H9 (cell line): ENCODE data around the gene SPRYD7. TPM values are rescaled to one million over a fixed set of nuclear protein-coding genes. Genes with fewer than 3 reads are reported as not detected.

ENCODE experiments used
- DNase-seq: peaks from one replicate; pipeline ENCODE4 v3.0.0-alpha.2; 2017
- H2AFZ ChIP-seq: one replicate; pipeline ENCODE4 v1.6.1; 2013; ENCODE audit warnings: mild to moderate bottlenecking, low read length, control low read depth, moderate library complexity
- H2AK5ac ChIP-seq: 2 replicates; pipeline ENCODE4 v1.6.1; 2013; ENCODE audit warnings: low read length, control low read depth, mixed read lengths; ENCODE audit not compliant: insufficient read length
- H2BK120ac ChIP-seq: one replicate; pipeline ENCODE4 v1.6.1; 2013; ENCODE audit warnings: low read depth, mild to moderate bottlenecking, low read length, control low read depth, inconsistent platforms; ENCODE audit not compliant: poor library complexity, severe bottlenecking
- H2BK12ac ChIP-seq: 2 replicates; pipeline ENCODE4 v1.6.1; 2013; ENCODE audit warnings: low read length, control low read depth, mixed read lengths, low read depth; ENCODE audit not compliant: insufficient read length
- H2BK15ac ChIP-seq: 2 replicates; pipeline ENCODE4 v1.6.1; 2013; ENCODE audit warnings: low read depth, low read length, control low read depth
- H2BK20ac ChIP-seq: one replicate; pipeline ENCODE4 v1.6.1; 2013; ENCODE audit warnings: low read depth, mild to moderate bottlenecking, low read length, control low read depth, inconsistent platforms; ENCODE audit not compliant: poor library complexity, severe bottlenecking
- H2BK5ac ChIP-seq: 2 replicates; pipeline ENCODE4 v1.6.1; 2013; ENCODE audit warnings: low read length, control low read depth, mixed read lengths; ENCODE audit not compliant: insufficient read length
- H3K14ac ChIP-seq: 2 replicates; pipeline ENCODE4 v1.6.1; 2013; ENCODE audit warnings: low read length, control low read depth; ENCODE audit not compliant: insufficient read depth
- H3K18ac ChIP-seq: 2 replicates; pipeline ENCODE4 v1.6.1; 2013; ENCODE audit warnings: low read depth, mild to moderate bottlenecking, mixed read lengths, low read length, control low read depth; ENCODE audit not compliant: insufficient read length
- H3K23ac ChIP-seq: 2 replicates; pipeline ENCODE4 v1.6.1; 2013; ENCODE audit warnings: low read length, control low read depth, mixed read lengths, low read depth; ENCODE audit not compliant: insufficient read length
- H3K23me2 ChIP-seq: 2 replicates; pipeline ENCODE4 v1.6.1; 2013; ENCODE audit warnings: low read depth, mild to moderate bottlenecking, mixed read lengths, low read length, control low read depth; ENCODE audit not compliant: insufficient read length, poor library complexity, severe bottlenecking
- H3K27ac ChIP-seq: 2 replicates; pipeline ENCODE4 v1.5.1; 2013; ENCODE audit warnings: low read length, control low read depth, mixed read lengths, low read depth; ENCODE audit not compliant: insufficient read length
- H3K27me3 ChIP-seq: 2 replicates; pipeline ENCODE4 v1.6.1; 2013; ENCODE audit warnings: low read length, control low read depth, inconsistent platforms; ENCODE audit not compliant: insufficient read depth
- H3K4ac ChIP-seq: 2 replicates; pipeline ENCODE4 v1.6.1; 2013; ENCODE audit warnings: low read depth, mild to moderate bottlenecking, control low read depth, inconsistent platforms, low read length, moderate library complexity
- H3K4me1 ChIP-seq: 2 replicates; pipeline ENCODE4 v1.6.1; 2013; ENCODE audit warnings: low read length, control low read depth, inconsistent platforms; ENCODE audit not compliant: insufficient read depth
- H3K4me2 ChIP-seq: 2 replicates; pipeline ENCODE4 v1.6.1; 2013; ENCODE audit warnings: low read length, control low read depth, mixed read lengths; ENCODE audit not compliant: insufficient read length, insufficient read depth
- H3K56ac ChIP-seq: 2 replicates; pipeline ENCODE4 v1.6.1; 2013; ENCODE audit warnings: low read depth, mild to moderate bottlenecking, mixed read lengths, low read length, control low read depth; ENCODE audit not compliant: insufficient read length
- H3K79me1 ChIP-seq: 2 replicates; pipeline ENCODE4 v1.6.1; 2013; ENCODE audit warnings: low read depth, mild to moderate bottlenecking, moderate library complexity, low read length, control low read depth, inconsistent platforms; ENCODE audit not compliant: insufficient read depth, poor library complexity, severe bottlenecking
- H3K79me2 ChIP-seq: 2 replicates; pipeline ENCODE4 v1.6.1; 2013; ENCODE audit warnings: low read length, control low read depth, inconsistent platforms; ENCODE audit not compliant: insufficient read depth
- H3K9ac ChIP-seq: 2 replicates; pipeline ENCODE4 v1.6.1; 2013; ENCODE audit warnings: low read length, control low read depth, mixed read lengths; ENCODE audit not compliant: insufficient read length; ENCODE audit errors: extremely low read depth
- H3K9me3 ChIP-seq: one replicate; pipeline ENCODE4 v1.6.1; 2013; ENCODE audit warnings: low read depth, low read length, inconsistent platforms; ENCODE audit not compliant: control insufficient read depth
- H3T11ph ChIP-seq: one replicate; pipeline ENCODE4 v1.6.1; 2013; ENCODE audit warnings: mild to moderate bottlenecking, low read length, control low read depth, inconsistent platforms
- H4K20me1 ChIP-seq: one replicate; pipeline ENCODE4 v1.6.1; 2013; ENCODE audit not compliant: control insufficient read depth, insufficient read length, insufficient read depth
- H4K5ac ChIP-seq: 2 replicates; pipeline ENCODE4 v1.6.1; 2013; ENCODE audit warnings: low read depth, mild to moderate bottlenecking, mixed read lengths, low read length, control low read depth; ENCODE audit not compliant: insufficient read length
- H4K8ac ChIP-seq: replicated peaks from 2 replicates; pipeline ENCODE4 v1.6.1; 2013; ENCODE audit warnings: low read length, control low read depth, mixed read lengths, low read depth; ENCODE audit not compliant: insufficient read length
- H4K91ac ChIP-seq: 2 replicates; pipeline ENCODE4 v1.6.1; 2013; ENCODE audit warnings: low read depth, mild to moderate bottlenecking, moderate library complexity, mixed read lengths, low read length, control low read depth; ENCODE audit not compliant: insufficient read length
- H3K27ac Mint-ChIP-seq, 3 experiments: 2 replicates in 2 of 3; 3 replicates in 1 of 3; pipeline ENCODE4 v1.8.0; 2020 to 2021; ENCODE audit warnings: mixed read lengths in 3 of 3, mild to moderate bottlenecking in 1 of 3, moderate library complexity in 1 of 3
- H3K27me3 Mint-ChIP-seq: 2 replicates; pipeline ENCODE4 v1.8.0; 2021; ENCODE audit warnings: low read depth, mild to moderate bottlenecking, moderate library complexity, mixed read lengths
- H3K36me3 Mint-ChIP-seq, 3 experiments: 2 replicates in 2 of 3; 3 replicates in 1 of 3; pipeline ENCODE4 v1.8.0; 2020 to 2021; ENCODE audit warnings: low read depth in 3 of 3, mixed read lengths in 3 of 3; ENCODE audit not compliant: insufficient read depth in 1 of 3
- H3K4me1 Mint-ChIP-seq, 2 experiments: 2 replicates each; pipeline ENCODE4 v1.8.0; 2020; ENCODE audit warnings: mixed read lengths in 2 of 2
- H3K4me3 Mint-ChIP-seq, 2 experiments: 2 replicates in 1 of 2; 3 replicates in 1 of 2; pipeline ENCODE4 v1.8.0; 2020 to 2021; ENCODE audit warnings: mild to moderate bottlenecking in 2 of 2, mixed read lengths in 2 of 2, moderate library complexity in 1 of 2
- H3K9me3 Mint-ChIP-seq, 2 experiments: 2 replicates in 1 of 2; 3 replicates in 1 of 2; pipeline ENCODE4 v1.8.0; 2020; ENCODE audit warnings: mild to moderate bottlenecking in 2 of 2, mixed read lengths in 2 of 2, moderate library complexity in 1 of 2
- CTCF ChIP-seq: fragments of 200-600 bp; sonication (generic); conservative IDR thresholded peaks from 3 replicates; pipeline ENCODE4 v1.8.0; 2021; ENCODE audit warnings: antibody characterized with exemption, mild to moderate bottlenecking
- WGBS: extraction: QIAGEN DNeasy Blood & Tissue Kit; methylation state at CpG from one replicate; pipeline ENCODE4 v1.1.7; 2013; ENCODE audit warnings: missing lambda C conversion rate, low lambda C conversion rate, mixed read lengths; ENCODE audit not compliant: insufficient read length; ENCODE audit errors: extremely low coverage; 5-methylcytosine and 5-hydroxymethylcytosine counted together
- total RNA-seq: library from RNA; stranded (reverse); gene quantifications from 2 replicates; pipeline ENCODE4 v1.2.1, GENCODE V29; 2021

The SPRYD7 gene
- total RNA-seq, 1 experiment from 2014 or later: 1.8 TPM

- no peak overlapping the region for H3K27ac Mint-ChIP-seq
- Histone ChIP-seq H3K79me1 (no peaks in the 10 kb centered on the region), H3K18ac (no peak overlapping the region), H3K23me2 (no peaks in the 10 kb centered on the region), H3K56ac (no peak overlapping the region), H3K79me2 (no peaks in the 10 kb centered on the region), H3K23ac (no peak overlapping the region), H3K14ac (no peak overlapping the region), H2BK5ac (no peak overlapping the region), H3K27me3 (no peaks in the 10 kb centered on the region), H3K27ac (no peak overlapping the region), H3T11ph (no peak overlapping the region), H3K4ac (no peak overlapping the region), H2BK15ac (no peak overlapping the region), H3K4me1 (no peaks in the 10 kb centered on the region), H2BK120ac (no peak overlapping the region), H4K5ac (no peak overlapping the region), H2AFZ (no peak overlapping the region), H4K20me1 (no peaks in the 10 kb centered on the region), H4K91ac (no peak overlapping the region), H2BK12ac (no peak overlapping the region), H3K9ac (no peak overlapping the region), H3K9me3 (no peaks in the 10 kb centered on the region), H3K4me2 (no peak overlapping the region), H4K8ac (no peak overlapping the region), H2AK5ac (no peak overlapping the region), H2BK20ac (no peak overlapping the region)
- WGBS: no CpG with 5 or more reads among the region's 3 CpGs
- TF ChIP-seq CTCF: no peak
- no peak for DNase-seq
- H3K4me1 Mint-ChIP-seq: no peaks in the 10 kb centered on the region
- peaks cover 0 to 2% of the 10 kb centered on the region in 2 experiments; a peak in 1 of 5 replicates for H3K9me3 Mint-ChIP-seq
- no peak overlapping the region for H3K4me3 Mint-ChIP-seq
- no peaks in the 10 kb centered on the region; a peak in 1 of 7 replicates for H3K36me3 Mint-ChIP-seq
- no peaks in the 10 kb centered on the region for H3K27me3 Mint-ChIP-seq
These were observed 38.4 kb downstream of the SPRYD7 start for GRCh38 chr13:49897713-49898112.
